HG03103 (cell line): Measurements from ENCODE around the gene PLEKHD1.

Experiments used
- ATAC-seq: cut with Tn5 transposase; IDR thresholded peaks from one replicate; pipeline ENCODE4 v1.9.1; 2021; ENCODE audit warnings: low read depth; ENCODE audit not compliant: unreplicated experiment

The PLEKHD1 gene

DNA sequence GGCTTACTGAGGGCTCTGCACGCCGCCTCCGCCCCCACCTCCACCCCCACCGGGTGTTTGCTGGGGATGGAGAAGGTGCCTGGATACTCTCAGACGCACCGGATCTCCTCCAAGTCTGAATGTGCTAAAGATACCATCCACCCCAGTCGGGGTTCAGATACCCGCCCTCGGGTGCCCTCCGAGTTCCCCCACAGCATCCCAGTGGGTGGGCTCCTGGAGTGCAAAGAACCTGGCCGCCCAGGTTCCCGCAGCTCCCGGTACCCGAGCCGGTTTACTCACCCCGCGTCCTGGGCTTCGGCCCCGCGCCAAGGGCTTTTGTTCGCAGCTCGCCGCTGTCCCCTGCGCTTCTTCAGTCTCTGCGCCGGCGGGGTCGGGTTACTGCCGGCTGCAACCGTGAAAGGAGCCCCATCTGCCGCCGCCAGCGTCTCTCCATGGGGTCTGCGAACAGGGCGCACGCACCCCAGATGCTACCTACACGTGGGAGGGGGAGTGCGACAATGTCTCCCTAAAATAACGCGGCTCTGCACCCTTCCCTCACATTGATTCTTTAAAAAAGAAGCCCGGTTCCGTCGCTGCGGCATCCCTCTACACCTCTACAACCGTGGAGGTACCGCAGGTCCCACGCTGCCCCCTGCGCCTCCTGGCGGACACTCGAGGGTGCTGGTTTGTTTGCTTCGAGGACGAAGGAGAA lies 89.9 kb downstream of the PLEKHD1 start, which contains the start of gene CCDC177:
Gene CCDC177 (minus strand): TSS at position 609 of the 691 bp plus-strand sequence. CDS start 1,249 bp downstream, outside the sequence.
- ATAC-seq, result no peak

DNA sequence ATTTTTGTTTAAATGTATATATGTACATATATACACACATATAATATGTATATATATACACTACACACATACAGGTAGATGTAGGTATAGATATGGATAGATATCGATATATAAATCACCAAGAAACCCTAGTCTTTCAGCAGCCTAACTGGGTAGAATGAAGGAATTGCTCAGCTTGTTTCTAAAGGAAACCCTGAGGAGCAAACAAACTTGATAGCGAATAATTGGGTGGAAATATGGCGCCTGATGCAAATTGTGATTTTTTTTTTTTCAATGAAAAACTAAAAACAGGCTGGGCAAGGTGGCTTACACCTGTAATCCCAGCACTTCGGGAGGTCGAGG lies 90.4 kb downstream of the PLEKHD1 start:
- ATAC-seq, result no peak

DNA sequence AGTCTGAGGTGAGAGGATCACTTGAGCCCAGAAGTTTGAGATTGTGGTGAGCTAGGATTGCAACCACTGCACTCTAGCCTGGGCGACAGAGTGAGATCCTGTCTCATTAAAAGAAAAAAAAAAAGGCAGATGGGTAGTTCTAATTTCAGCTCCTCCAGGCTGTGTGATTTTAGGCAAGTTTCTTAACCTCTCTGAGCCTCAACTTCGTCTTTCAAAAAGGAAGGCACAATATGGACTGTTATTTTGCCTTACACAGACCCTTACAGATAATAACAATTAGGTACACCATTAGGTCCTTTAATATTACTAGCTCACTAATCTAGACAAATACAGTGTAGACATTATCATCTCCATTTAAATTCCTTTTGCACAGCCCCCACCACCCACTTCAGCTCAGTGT lies 94.9 kb downstream of the PLEKHD1 start:
- no peak for ATAC-seq

DNA sequence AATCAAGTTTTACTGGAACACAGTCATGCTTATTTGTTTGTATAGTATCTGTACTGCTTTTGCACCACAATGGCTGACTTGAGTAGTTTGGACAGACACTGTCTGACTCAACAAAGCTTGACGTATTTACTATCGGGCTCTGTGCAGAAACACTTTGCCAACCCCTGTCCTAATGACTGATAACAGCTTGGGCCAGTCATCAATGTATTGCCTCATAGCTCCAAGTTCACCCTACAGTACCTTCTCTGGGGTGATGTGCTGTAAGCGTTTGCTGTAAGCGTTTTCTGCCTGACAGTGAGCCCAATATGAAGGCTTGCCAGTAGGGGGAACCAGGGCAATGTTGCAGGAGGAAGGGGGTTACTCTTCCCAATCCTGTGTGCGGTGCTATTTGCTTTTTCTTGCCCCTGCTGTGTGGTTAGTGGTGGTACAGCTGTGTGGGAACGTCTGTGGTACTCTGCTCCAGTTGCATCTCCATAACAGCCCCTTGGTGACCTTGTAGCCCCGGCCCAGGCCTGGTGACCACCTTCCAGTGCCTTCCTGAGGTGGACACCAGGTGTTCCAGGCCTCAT lies 95.6 kb downstream of the PLEKHD1 start:
- ATAC-seq, result no peak
